Urinary bladder (tissue), 4 donors: Measurements from ENCODE around the gene ESYT3. TPM values are rescaled to one million over a fixed set of nuclear protein-coding genes. Genes with fewer than 3 reads are reported as not detected.
"Not testable (repeated sequence)": the region's sequence is repeated elsewhere in the genome, so short reads cannot be mapped to it uniquely, and the experiment has no call there.

Source experiments
- DNase-seq: peaks from one replicate; pipeline ENCODE4 v3.0.0-alpha.2; 2015; ENCODE audit errors: extremely low spot score
- H3K27ac ChIP-seq: one replicate; pipeline ENCODE4 v1.5.1; 2013; ENCODE audit warnings: low read depth, mild to moderate bottlenecking, moderate library complexity
- H3K36me3 ChIP-seq: one replicate; pipeline ENCODE4 v1.6.1; 2013; ENCODE audit warnings: mild to moderate bottlenecking, moderate library complexity; ENCODE audit not compliant: insufficient read depth
- H3K4me1 ChIP-seq: one replicate; pipeline ENCODE4 v1.6.1; 2013; ENCODE audit warnings: mild to moderate bottlenecking, moderate library complexity; ENCODE audit not compliant: insufficient read depth
- H3K4me3 ChIP-seq: one replicate; pipeline ENCODE4 v1.5.1; 2013; ENCODE audit warnings: low read depth, low read length
- WGBS: extraction: QIAGEN DNeasy Blood & Tissue Kit; methylation state at CpG from one replicate; pipeline ENCODE4 v1.1.7; 2013; 5-methylcytosine and 5-hydroxymethylcytosine counted together
- polyA plus RNA-seq: library from polyadenylated mRNA; stranded (reverse); fragments of 200-250 nt; gene quantifications from one replicate; pipeline ENCODE4 v1.2.3, GENCODE V29; 2013
- total RNA-seq: library from RNA; depleted of rRNA; stranded (reverse); fragments of >200 nt; gene quantifications from one replicate; pipeline ENCODE4 v1.2.3, GENCODE V29; 2014
- donor health status: healthy with polysubstance abuse.
- donor health status: healthy.

Gene ESYT3
- total and polyA plus RNA-seq, 2 donors: 2.4 to 3.2 TPM

DNA sequence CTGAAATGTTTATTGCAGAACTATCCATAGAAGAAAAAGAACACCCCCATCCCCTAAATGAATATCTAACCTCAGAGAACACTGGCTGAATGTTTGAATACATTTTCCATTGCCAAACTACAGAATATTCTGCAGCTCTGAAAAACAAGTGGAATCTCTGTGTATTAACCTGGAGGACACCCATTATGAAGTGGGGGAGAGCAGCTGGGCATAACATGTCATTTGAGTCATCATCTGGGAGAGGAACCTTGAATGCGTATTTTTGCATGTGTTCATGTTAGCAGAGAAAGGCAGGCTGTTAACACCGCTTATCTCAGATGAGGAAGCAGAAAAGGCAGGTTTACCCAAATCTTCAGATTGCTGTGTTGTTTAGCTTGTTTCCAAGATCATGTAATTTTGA is 31.5 kb downstream of the ESYT3 start:
- Histone ChIP-seq H3K36me3 (no peaks in the 10 kb centered on the region), H3K27ac (no peak overlapping the region), H3K4me1 (no peaks in the 10 kb centered on the region), H3K4me3 (no peak overlapping the region)
- WGBS: 61% methylated on average over 2 of the region's 2 CpGs
- DNase-seq: no peak

DNA sequence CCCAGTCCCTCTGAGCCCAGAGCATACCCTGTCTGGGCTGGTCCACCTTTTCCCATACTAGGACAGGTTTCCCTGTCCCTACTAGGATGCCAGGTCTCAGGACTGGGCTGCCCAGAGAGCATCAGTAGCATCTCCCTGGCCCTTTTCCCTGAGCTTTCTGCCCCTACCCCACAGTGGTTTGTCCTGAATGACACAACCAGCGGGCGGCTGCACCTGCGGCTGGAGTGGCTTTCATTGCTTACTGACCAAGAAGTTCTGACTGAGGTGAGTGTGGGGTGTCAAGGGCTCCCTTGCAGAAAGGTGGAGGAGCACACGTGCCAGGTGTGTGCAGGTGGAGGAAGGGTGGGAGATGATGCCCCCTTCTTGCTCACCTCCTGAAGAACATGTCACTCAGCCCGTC is 33.5 kb downstream of the ESYT3 start:
- Histone ChIP-seq H3K27ac (no peak overlapping the region), H3K4me3 (no peak overlapping the region), H3K36me3 (no peaks in the 10 kb centered on the region), H3K4me1 (no peaks in the 10 kb centered on the region)
- WGBS: 95% methylated on average over 5 of the region's 5 CpGs
- DNase-seq: no peak

DNA sequence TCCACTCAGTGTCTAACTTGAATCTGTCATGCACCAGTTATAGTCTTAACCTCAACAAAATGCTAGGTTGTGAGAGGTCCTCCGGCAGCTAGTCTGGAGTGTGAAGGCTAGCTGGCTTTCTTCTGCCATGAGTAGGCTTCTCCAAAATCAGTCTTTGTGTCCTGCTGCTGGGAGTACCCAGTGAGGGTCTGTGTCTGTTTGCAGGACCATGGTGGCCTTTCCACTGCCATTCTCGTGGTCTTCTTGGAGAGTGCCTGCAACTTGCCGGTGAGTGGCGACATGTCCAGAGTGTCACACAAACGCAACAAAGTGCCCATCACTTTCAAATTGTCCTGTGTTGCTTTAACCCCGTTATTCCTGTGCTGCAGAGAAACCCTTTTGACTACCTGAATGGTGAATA is 34.0 kb downstream of the ESYT3 start:
- no peak for DNase-seq
- Histone ChIP-seq H3K4me1 (no peaks in the 10 kb centered on the region), H3K36me3 (no peaks in the 10 kb centered on the region), H3K27ac (no peak overlapping the region), H3K4me3 (no peak overlapping the region)
- WGBS: 73% methylated on average over 6 of the region's 6 CpGs

DNA sequence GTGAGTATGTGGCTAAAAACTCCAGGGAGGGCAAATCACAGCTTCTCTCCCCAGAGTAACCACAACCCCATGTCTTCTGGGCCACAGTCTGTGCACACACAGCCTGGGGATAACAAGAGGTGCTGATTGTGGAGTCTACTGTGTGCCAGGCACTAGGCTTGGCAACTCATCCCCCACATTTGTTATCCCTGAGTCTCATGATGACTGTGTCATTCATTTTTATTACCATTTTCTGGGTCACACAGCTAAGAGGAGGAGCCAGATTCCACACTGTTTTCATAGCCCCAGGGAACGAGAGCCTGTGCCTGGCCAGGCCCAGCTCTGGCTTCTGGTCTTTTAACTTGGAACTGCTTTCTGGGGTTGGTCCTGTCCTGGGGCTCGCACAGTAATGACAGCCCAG is 34.5 kb downstream of the ESYT3 start:
- no peak for DNase-seq

DNA sequence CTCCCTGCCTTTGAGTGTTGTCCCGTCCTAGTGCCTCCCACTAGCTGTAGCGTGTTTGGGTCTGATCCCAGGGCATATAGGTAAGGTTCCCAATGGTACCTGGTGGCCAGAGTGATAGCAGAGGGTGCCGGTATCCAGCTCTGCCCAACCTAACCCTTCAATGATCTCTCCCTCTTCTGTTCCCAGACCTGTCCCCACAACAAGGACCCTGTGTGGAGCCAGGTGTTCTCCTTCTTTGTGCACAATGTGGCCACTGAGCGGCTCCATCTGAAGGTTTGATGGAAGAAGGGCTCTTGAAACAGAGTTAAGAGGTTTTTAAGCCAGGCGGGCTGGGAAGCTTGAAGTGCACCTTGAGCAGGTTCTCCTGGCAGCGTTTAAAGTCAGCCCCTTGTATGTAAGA is 35.5 kb downstream of the ESYT3 start:
- Histone ChIP-seq H3K27ac (no peak overlapping the region), H3K4me3 (no peak overlapping the region), H3K4me1 (no peaks in the 10 kb centered on the region), H3K36me3 (no peaks in the 10 kb centered on the region)
- DNase-seq: no peak
- 88% methylated on average over 6 of the region's 6 CpGs for WGBS

More for the DNA sequence above, 34.5 kb downstream of the ESYT3 start:
- H3K27ac ChIP-seq: no peak overlapping the region
- no peaks in the 10 kb centered on the region for H3K4me1 ChIP-seq
- no peak overlapping the region for H3K4me3 ChIP-seq
- no peaks in the 10 kb centered on the region for H3K36me3 ChIP-seq
- WGBS: 37% methylated on average over 2 of the region's 2 CpGs

DNA sequence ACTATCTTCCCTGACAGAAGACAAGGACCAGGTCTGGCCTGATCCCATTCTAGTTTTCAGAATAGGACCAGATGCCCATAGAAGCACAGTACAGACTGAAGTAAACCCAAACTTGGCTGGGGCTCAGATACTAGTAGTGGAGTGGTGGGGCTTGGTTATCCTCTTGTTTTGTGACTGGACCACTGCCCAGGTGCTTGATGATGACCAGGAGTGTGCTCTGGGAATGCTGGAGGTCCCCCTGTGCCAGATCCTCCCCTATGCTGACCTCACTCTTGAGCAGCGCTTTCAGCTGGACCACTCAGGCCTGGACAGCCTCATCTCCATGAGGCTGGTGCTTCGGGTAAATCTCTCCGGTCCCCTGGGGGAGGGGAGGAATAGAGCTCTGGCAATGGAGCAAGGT is 36.3 kb downstream of the ESYT3 start:
- 54% methylated on average over 3 of the region's 3 CpGs for WGBS
- H3K4me1 ChIP-seq: no peaks in the 10 kb centered on the region
- DNase-seq: no peak
- H3K36me3 ChIP-seq: no peaks in the 10 kb centered on the region
- H3K4me3 ChIP-seq: no peak overlapping the region
- no peak overlapping the region for H3K27ac ChIP-seq

DNA sequence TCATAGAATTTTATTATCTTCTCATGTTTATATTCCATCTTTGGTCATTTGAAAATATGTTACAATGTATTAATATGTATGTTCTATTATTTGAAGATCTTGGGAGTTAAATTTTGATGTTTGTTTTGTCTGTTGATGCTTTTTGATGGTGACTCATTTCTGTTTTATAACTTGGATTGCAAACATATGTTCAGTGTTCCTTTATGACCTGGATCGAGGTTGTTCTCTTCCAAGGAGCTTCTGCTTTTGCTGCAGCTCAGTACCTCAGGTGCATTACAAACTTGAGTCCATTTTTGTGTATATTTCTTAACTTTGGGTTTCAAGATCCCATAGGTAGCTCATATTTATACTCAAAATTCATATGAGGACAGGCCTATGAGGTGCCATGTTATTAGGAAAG is 37.1 kb downstream of the ESYT3 start:
- no peak overlapping the region for H3K27ac ChIP-seq

DNA sequence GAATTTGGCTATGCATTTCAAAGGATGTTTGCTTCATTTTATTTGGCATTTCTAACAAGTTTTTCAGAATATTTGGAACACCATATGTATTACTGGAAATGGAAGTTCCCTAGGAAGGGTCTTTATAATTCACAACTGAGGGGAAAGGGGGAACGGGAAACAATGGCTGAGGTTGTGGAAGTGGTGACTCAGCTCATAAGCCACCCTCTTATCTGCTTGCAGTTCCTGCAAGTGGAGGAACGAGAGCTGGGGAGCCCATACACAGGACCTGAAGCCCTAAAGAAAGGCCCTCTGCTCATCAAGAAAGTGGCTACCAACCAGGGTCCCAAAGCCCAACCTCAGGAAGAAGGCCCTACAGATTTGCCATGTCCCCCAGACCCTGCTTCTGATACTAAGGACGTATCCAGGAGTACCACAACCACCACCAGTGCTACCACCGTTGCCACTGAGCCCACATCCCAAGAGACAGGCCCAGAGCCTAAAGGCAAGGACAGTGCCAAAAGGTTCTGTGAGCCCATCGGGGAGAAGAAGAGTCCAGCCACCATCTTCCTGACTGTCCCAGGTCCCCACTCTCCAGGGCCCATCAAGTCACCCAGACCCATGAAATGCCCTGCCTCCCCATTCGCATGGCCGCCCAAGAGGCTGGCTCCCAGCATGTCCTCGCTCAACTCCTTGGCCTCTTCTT is 37.9 kb downstream of the ESYT3 start:
- 94% methylated on average over 8 of the region's 8 CpGs for WGBS
- no peak for DNase-seq
- H3K36me3 ChIP-seq: no peaks in the 10 kb centered on the region

More for the DNA sequence above, 37.1 kb downstream of the ESYT3 start:
- no peak for DNase-seq
- Histone ChIP-seq H3K4me1 (no peaks in the 10 kb centered on the region), H3K4me3 (no peak overlapping the region), H3K36me3 (no peaks in the 10 kb centered on the region)
- 61% methylated on average over 1 of the region's 1 CpG for WGBS

DNA sequence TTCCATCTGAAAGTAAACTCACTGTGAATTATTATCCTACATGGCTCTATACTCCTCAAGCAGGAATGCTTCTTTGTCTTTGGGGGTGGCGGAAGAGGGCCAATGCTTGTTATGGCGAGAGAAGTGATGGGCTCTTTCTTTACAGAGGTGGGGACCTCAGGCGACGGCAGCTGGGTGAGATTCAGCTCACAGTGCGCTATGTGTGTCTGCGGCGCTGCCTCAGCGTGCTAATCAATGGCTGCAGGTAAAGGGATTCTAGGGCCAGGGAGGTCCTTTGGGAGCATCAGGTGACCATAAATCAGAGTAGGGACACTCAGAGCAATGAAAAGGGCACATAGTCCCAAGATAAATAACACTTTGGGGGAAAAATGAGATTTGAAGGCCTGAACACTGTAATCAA is 39.0 kb downstream of the ESYT3 start:
- WGBS: 97% methylated on average over 8 of the region's 8 CpGs
- no peak for DNase-seq
- no peaks in the 10 kb centered on the region for H3K36me3 ChIP-seq
- no peaks in the 10 kb centered on the region for H3K4me1 ChIP-seq
- no peak overlapping the region for H3K4me3 ChIP-seq
- H3K27ac ChIP-seq: no peak overlapping the region

More for the DNA sequence above, 37.9 kb downstream of the ESYT3 start:
- Histone ChIP-seq H3K4me1 (no peaks in the 10 kb centered on the region), H3K27ac (no peak overlapping the region), H3K4me3 (no peak overlapping the region)

DNA sequence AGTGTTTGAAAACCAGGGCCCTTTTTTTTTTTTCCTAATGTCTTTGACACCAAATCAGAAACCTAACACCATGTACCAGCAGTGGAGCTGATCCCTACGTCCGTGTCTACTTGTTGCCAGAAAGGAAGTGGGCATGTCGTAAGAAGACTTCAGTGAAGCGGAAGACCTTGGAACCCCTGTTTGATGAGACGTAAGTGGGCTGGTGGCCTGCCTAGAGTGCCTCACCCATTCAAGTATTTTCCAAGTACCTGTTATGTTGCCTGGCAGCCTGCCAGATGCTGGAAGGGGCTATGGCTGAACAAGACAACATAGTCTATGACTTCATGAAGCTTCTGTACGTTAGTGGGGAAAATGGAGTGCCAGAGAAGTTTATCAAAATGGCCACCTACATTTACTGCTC is 39.7 kb downstream of the ESYT3 start:
- no peak for DNase-seq
- Histone ChIP-seq H3K27ac (no peak overlapping the region), H3K4me1 (no peaks in the 10 kb centered on the region), H3K4me3 (no peak overlapping the region), H3K36me3 (no peaks in the 10 kb centered on the region)
- WGBS: 63% methylated on average over 6 of the region's 6 CpGs

DNA sequence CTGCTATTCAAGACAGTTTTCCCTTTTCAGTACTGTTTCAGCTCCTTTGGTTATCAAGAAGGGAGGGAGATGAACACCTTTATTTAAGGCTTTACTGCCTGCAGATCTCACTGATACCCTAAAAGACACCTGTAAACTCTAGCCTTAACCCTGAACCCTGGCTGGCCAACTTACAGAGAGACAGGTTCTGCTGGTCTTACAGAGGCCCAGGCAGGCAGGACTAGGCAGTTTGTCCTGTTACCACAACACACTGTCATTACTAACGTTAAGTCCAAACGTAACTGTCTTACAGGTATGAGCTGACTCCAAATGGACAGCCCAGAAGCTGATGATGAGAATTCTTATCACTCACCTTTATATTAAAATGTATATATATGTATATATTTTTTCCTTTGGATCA is 42.1 kb downstream of the ESYT3 start:
- 87% methylated on average over 2 of the region's 2 CpGs for WGBS
- no peak for DNase-seq
- Histone ChIP-seq H3K36me3 (no peaks in the 10 kb centered on the region), H3K4me1 (no peaks in the 10 kb centered on the region), H3K27ac (no peak overlapping the region), H3K4me3 (no peak overlapping the region)

DNA sequence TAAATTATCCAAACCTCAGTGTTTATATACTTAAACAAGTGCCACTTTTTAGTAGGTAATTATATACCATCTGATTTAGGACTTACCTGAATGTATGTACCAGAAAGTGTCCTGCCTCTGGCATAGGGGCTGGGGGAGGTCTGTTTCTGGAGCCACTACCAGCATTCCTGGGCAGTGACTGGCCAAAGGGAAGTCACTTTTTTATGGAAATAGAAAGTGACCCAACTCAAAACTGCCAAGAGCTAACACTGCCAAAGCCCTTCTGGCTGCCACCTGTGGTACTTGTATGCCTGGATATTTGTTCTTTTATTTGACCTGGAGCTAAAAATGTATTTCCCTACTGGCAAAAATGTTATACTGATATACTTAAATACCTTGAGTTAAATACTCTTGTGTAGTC is 42.7 kb downstream of the ESYT3 start:
- Histone ChIP-seq H3K27ac (no peak overlapping the region), H3K36me3 (no peaks in the 10 kb centered on the region), H3K4me1 (no peaks in the 10 kb centered on the region), H3K4me3 (no peak overlapping the region)
- no peak for DNase-seq

DNA sequence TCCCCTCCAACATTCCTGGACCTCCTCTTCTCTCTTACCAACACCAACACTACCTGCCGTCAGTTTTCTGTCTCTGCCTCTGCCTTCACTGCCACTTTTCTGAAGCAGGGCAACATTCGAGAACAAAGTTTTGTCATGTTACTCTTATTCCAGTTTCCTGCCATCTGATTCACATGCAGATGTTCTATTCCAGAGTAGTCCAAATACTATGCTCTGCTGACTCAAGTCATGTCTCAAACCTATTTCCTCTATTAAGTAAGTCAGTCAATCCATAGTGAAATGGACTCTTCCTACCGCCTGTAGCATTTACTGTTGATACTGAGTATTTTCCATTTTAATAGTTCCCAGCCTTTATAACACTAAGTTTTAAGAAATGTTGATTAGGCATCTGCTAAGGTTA is 43.4 kb downstream of the ESYT3 start:
- Histone ChIP-seq H3K4me1 (no peaks in the 10 kb centered on the region), H3K27ac (no peak overlapping the region), H3K4me3 (no peak overlapping the region), H3K36me3 (no peaks in the 10 kb centered on the region)
- 93% methylated on average over 3 of the region's 3 CpGs for WGBS
- DNase-seq: no peak

DNA sequence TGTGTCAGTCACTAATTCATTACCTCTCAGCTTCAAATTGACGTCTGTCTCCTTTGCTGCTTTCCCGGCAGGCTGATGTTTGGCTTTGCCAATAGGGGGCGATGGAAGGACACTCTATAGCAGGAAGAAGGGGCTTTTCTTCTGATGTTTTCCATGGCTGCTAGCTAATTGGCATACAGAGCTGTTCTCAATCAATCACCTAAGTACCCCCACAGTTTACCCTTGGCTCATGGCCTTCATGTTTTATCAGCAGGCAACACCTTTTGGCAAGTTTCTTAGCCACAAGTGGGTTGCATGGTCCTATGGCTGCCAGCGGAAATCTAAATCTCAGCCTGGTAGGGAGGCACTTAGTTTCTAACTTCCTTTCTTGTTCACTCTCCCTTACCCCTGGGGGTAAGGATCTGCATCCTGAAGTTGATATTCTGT is 45.0 kb downstream of the ESYT3 start:
- DNase-seq: no peak
- no peaks in the 10 kb centered on the region for H3K36me3 ChIP-seq

DNA sequence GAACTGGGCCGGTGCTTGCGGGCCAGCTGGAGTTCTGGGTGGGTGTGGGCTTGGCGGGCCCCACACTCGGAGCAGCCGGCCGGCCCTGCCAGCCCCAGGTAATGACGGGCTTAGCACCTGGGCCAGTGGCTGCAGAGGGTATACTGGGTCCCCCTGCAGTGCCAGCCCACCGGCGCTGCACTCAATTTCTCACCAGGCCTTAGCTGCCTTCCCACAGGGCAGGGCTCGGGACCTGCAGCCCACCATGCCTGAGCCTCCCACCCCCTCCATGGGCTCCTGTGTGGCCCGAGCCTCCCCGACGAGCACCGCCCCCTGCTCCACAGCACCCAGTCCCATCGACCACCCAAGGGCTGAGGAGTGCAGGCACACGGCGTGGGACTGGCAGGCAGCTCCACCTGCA is 50.3 kb downstream of the ESYT3 start:
- not testable (repeated sequence) for H3K4me3 ChIP-seq, H3K36me3 ChIP-seq, H3K27ac ChIP-seq, H3K4me1 ChIP-seq, DNase-seq
- WGBS: 97% methylated on average over 17 of the region's 17 CpGs

More for the DNA sequence above, 45.0 kb downstream of the ESYT3 start:
- Histone ChIP-seq H3K4me1 (no peaks in the 10 kb centered on the region), H3K4me3 (no peak overlapping the region), H3K27ac (no peak overlapping the region)
- WGBS: 40% methylated on average over 4 of the region's 4 CpGs
